Calu3 (cell line): ENCODE data around the gene ZNF407. TPM values are rescaled to one million over a fixed set of nuclear protein-coding genes. Genes with fewer than 3 reads are reported as not detected.

Experiments used
- BruUV-seq: library from RNA; stranded (reverse); fragments of 400-500 nt; replicated peaks from 2 replicates; lab custom pipeline; 2021; lab: Mats Ljungman, UMichigan
- CTCF ChIA-PET: fragments of 300-600 bp; sonication (Branson Sonifier 250); formaldehyde crosslinking; loops from one replicate; lab custom pipeline; 2022; ENCODE audit warnings: antibody characterized with exemption; lab: Charles Lee
- DNase-seq: peaks from one replicate; pipeline ENCODE4 v3.0.0; 2022
- H3K27ac Mint-ChIP-seq: one replicate; pipeline ENCODE4 v1.8.0; 2022; ENCODE audit warnings: mixed read lengths; ENCODE audit not compliant: unreplicated experiment
- H3K27me3 Mint-ChIP-seq: one replicate; pipeline ENCODE4 v1.8.0; 2022; ENCODE audit warnings: mixed read lengths; ENCODE audit not compliant: unreplicated experiment
- H3K36me3 Mint-ChIP-seq: one replicate; pipeline ENCODE4 v1.8.0; 2022; ENCODE audit warnings: mild to moderate bottlenecking, moderate library complexity, mixed read lengths; ENCODE audit not compliant: insufficient read depth, unreplicated experiment
- H3K4me1 Mint-ChIP-seq: one replicate; pipeline ENCODE4 v1.8.0; 2022; ENCODE audit warnings: mild to moderate bottlenecking, low read depth, mixed read lengths; ENCODE audit not compliant: unreplicated experiment
- H3K4me3 Mint-ChIP-seq: one replicate; pipeline ENCODE4 v1.8.0; 2022; ENCODE audit warnings: mild to moderate bottlenecking, low read depth, moderate library complexity, mixed read lengths; ENCODE audit not compliant: unreplicated experiment
- H3K9me3 Mint-ChIP-seq: one replicate; pipeline ENCODE4 v1.8.0; 2022; ENCODE audit warnings: low read depth, mixed read lengths; ENCODE audit not compliant: unreplicated experiment
- intact Hi-C: fragments of 100-400 bp; cut with micrococcal nuclease; formaldehyde crosslinking; loops from one replicate; pipeline ENCODE4 v1.10.0; 2022; ENCODE audit not compliant: unreplicated experiment
- total RNA-seq: library from RNA; stranded (reverse); gene quantifications from 2 replicates; pipeline ENCODE4 v1.2.3, GENCODE V29; 2022
- TF ChIP-seq, protein P1 (sequence below): fragments of 200-600 bp; IDR thresholded peaks from one replicate; pipeline ENCODE4 v1.8.0; 2022; ENCODE audit warnings: antibody characterized with exemption; ENCODE audit not compliant: unreplicated experiment

ZNF407 gene
- total RNA-seq, 1 experiment from 2014 or later, result 17.4 TPM

DNA sequence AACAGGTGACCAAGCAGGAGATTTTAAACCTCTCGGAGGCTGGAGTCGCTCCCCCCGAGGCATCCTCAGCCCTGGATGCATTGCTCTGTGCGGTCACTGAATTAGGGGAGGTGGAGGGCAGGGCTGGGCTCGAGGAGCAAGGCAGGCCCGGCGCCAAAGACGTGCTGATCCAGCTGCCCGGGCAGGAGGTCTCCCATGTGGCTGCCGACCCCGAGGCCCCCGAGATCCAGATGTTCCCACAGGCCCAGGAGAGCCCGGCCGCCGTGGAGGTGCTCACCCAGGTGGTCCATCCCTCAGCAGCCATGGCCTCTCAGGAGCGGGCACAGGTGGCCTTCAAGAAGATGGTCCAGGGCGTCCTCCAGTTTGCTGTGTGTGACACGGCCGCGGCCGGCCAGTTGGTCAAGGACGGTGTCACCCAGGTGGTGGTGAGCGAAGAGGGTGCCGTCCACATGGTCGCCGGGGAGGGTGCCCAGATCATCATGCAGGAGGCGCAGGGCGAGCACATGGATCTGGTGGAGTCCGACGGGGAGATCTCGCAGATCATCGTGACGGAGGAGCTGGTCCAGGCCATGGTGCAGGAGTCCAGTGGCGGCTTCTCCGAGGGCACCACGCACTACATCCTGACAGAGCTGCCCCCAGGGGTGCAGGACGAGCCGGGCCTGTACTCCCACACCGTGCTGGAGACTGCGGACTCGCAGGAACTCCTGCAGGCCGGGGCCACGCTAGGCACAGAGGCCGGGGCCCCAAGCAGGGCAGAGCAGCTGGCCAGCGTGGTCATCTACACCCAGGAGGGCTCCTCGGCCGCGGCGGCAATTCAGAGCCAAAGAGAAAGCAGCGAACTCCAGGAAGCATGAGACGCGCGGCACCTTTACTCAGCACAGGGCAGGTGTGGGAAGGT, 466.2 kb downstream of the ZNF407 start:
- no peak for DNase-seq
- no peaks in the 10 kb centered on the region for H3K27me3 Mint-ChIP-seq
- H3K9me3 Mint-ChIP-seq, result no peaks in the 10 kb centered on the region
- TF ChIP-seq, protein P1, sequence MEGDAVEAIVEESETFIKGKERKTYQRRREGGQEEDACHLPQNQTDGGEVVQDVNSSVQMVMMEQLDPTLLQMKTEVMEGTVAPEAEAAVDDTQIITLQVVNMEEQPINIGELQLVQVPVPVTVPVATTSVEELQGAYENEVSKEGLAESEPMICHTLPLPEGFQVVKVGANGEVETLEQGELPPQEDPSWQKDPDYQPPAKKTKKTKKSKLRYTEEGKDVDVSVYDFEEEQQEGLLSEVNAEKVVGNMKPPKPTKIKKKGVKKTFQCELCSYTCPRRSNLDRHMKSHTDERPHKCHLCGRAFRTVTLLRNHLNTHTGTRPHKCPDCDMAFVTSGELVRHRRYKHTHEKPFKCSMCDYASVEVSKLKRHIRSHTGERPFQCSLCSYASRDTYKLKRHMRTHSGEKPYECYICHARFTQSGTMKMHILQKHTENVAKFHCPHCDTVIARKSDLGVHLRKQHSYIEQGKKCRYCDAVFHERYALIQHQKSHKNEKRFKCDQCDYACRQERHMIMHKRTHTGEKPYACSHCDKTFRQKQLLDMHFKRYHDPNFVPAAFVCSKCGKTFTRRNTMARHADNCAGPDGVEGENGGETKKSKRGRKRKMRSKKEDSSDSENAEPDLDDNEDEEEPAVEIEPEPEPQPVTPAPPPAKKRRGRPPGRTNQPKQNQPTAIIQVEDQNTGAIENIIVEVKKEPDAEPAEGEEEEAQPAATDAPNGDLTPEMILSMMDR, result no peak
- no peak overlapping the region for H3K27ac Mint-ChIP-seq
- CTCF ChIA-PET, result no interaction called here
- H3K36me3 Mint-ChIP-seq, result no peaks in the 10 kb centered on the region
- no peaks in the 10 kb centered on the region for H3K4me1 Mint-ChIP-seq
- H3K4me3 Mint-ChIP-seq, result no peak overlapping the region
- intact Hi-C loops, result no loop called here
- BruUV-seq, result no TSS peak

DNA sequence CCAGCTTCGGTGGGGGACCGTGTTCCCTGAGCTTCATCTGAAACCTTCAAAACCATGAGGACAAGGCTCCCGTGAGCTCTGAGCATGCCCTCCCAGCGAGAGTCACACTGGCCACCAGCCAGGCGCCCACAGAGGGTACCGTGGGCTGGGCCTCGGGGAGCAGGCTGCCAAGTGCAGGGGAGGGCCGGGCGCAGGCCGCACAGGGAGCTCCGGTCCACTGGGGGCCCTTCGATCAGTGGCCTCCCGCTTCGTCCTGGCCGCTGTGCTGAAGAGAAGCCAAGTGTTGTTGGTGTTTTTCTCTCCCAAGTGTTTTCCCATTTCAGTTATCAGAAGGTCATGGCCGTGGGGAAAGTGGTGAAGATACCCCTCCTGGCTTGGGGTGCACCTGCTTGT, 466.8 kb downstream of the ZNF407 start:
- Mint-ChIP-seq H3K36me3 (no peaks in the 10 kb centered on the region), H3K4me1 (no peaks in the 10 kb centered on the region), H3K27ac (no peak overlapping the region), H3K27me3 (no peaks in the 10 kb centered on the region), H3K9me3 (no peaks in the 10 kb centered on the region), H3K4me3 (no peak overlapping the region)
- BruUV-seq, result no TSS peak
- TF ChIP-seq, protein P1, result no peak
- intact Hi-C loops, result no loop called here
- CTCF ChIA-PET, result no interaction called here
- DNase-seq, result no peak

DNA sequence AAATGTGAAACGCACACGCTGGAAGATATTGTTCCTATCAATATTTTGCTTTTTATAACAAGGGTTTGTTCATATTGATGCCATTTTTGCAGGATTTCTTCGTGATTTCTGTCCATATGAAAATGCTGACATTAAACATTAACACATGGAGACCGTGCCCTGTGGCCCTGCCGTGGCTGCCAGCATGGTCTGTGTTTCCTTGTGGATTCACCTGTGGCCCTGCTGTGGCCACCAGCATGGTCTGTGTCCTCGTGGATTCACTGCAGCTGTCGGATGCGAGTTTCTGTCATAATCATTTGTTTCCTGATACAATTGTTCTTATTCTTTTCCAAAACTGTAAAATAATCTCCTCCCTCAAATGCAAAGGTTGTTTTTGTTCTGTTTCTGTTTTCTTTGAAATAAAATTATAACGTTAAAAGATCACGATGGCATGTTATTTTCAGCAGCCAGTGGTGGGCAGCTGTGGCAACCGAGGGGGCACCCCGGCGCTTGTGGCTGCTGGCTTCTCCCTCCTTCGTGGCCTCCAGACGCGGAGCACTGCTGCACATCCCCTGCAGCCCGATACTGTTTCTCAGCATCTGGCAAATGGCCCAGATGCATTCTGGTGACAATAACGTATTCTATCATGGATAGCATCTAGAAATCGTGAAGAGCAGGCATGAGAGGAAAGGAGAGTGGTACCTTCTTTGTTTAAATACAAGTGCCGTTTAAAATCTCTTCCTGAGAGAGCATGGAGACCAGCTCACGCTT, 467.8 kb downstream of the ZNF407 start:
- Mint-ChIP-seq H3K4me3 (no peak overlapping the region), H3K36me3 (no peaks in the 10 kb centered on the region), H3K9me3 (no peaks in the 10 kb centered on the region), H3K27me3 (no peaks in the 10 kb centered on the region), H3K27ac (no peak overlapping the region), H3K4me1 (peaks cover 4% of the 10 kb centered on the region)
- DNase-seq, result no peak
- TF ChIP-seq, protein P1, result no peak
- intact Hi-C loops, result no loop called here
- no TSS peak for BruUV-seq
- CTCF ChIA-PET, result no interaction called here

DNA sequence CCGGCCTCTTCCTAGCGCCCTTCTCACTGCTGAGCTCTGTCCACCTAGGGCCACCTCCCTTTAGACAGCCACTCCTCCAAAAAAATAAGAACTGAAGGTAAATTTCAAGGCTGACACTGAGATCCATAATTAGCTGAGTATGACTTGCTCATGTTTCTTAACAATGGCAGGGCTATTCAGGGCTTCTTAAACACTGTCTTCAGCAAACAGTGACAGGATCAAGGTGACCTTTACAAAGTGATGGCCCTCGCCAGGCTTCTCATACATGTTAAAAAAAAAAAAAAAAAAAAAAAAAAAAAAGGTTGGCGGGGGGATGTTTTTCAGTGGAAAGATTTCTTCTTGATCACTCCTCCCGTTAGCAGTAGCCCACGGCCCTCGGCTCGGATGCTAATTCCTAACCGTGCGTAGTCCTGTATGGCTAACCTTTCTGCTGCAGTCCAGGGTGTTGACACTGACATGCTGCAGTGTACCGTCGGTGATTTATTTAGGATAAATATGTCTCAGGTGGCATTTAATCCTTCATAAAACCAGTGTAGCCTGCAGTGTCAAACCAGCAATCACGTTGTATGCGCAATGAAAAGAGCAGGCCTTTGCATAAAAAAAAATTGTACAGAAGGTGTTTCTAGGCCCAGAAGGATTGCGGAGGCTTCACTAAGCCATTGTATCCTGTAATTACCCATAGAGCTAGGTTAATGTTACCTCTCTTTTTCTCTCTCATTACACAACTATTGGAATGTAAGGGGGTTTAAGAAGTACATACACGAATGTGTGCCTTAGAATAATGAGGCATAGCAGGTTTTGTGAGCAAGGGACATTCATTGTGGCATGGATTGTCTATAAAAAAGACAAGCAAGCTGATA, 468.6 kb downstream of the ZNF407 start:
- CTCF ChIA-PET, result no interaction called here
- intact Hi-C loops, result no loop called here
- Mint-ChIP-seq H3K9me3 (no peaks in the 10 kb centered on the region), H3K27me3 (no peaks in the 10 kb centered on the region), H3K36me3 (peaks cover 3% of the 10 kb centered on the region), H3K4me3 (no peak overlapping the region), H3K4me1 (peaks cover 13% of the 10 kb centered on the region), H3K27ac (no peak overlapping the region)
- TF ChIP-seq, protein P1, result no peak
- DNase-seq, result no peak
- BruUV-seq, result no TSS peak
